Measurements from ENCODE around the gene STMN1. TPM values are rescaled to one million over a fixed set of nuclear protein-coding genes. Genes with fewer than 3 reads are reported as not detected.

STMN1 gene
- total RNA-seq, 1 experiment from 2014 or later, result 933 TPM

GRCh38 chr1:25888426-25888987 is 17.7 kb downstream of the STMN1 start:
- H3K9me3 ChIP-seq (ENCODE audit: low read depth, low read length, poor library complexity, severe bottlenecking), result no peaks in the 10 kb centered on the region
- intact Hi-C loops (cut with micrococcal nuclease; ENCODE audit: unreplicated experiment), result no loop called here
- H3K4me3 ChIP-seq (ENCODE audit: low read depth, low read length, poor library complexity, severe bottlenecking), result no peak overlapping the region
- peaks cover 16% of the 10 kb centered on the region for H3K4me1 ChIP-seq (ENCODE audit: insufficient read depth, low read length, poor library complexity, severe bottlenecking)
- POLR2A ChIA-PET (ENCODE audit: low non-redundant PET), result no interaction called here
- no TSS peak for BruUV-seq (replicated peaks)
- CTCF ChIA-PET, result no interaction called here
- H3K36me3 ChIP-seq (ENCODE audit: insufficient read depth, low read length, poor library complexity, severe bottlenecking), result peaks cover 7% of the 10 kb centered on the region
- DNase-seq (ENCODE audit: low spot score), result no peak
- no peak overlapping the region for H3K27ac ChIP-seq (ENCODE audit: low read depth, low read length, poor library complexity, severe bottlenecking)
- no peaks in the 10 kb centered on the region for H3K27me3 ChIP-seq (replicated peaks; ENCODE audit: insufficient read depth, low read depth, low read length, poor library complexity)
- TF ChIP-seq EZH2 (IDR thresholded peaks at IDR 0.05; ENCODE audit: borderline replicate concordance, low read depth, low read length, poor library complexity, severe bottlenecking) (no peak), CTCF (conservative IDR thresholded peaks at IDR 0.05; ENCODE audit: low read depth, low read length) (no peak)

GRCh38 chr1:25885602-25886001 is 20.6 kb downstream of the STMN1 start:
- Histone ChIP-seq H3K27ac (ENCODE audit: low read depth, low read length, poor library complexity, severe bottlenecking) (no peak overlapping the region), H3K4me1 (ENCODE audit: insufficient read depth, low read length, poor library complexity, severe bottlenecking) (no peaks in the 10 kb centered on the region), H3K9me3 (ENCODE audit: low read depth, low read length, poor library complexity, severe bottlenecking) (no peaks in the 10 kb centered on the region), H3K4me3 (ENCODE audit: low read depth, low read length, poor library complexity, severe bottlenecking) (no peak overlapping the region), H3K36me3 (ENCODE audit: insufficient read depth, low read length, poor library complexity, severe bottlenecking) (peaks cover 2% of the 10 kb centered on the region), H3K27me3 (replicated peaks; ENCODE audit: insufficient read depth, low read depth, low read length, poor library complexity) (no peaks in the 10 kb centered on the region)
- POLR2A ChIA-PET (ENCODE audit: low non-redundant PET), result no interaction called here
- no TSS peak for BruUV-seq (replicated peaks)
- no peak for DNase-seq (ENCODE audit: low spot score)
- CTCF ChIA-PET, result no interaction called here
- intact Hi-C loops (cut with micrococcal nuclease; ENCODE audit: unreplicated experiment), result no loop called here
- TF ChIP-seq EZH2 (IDR thresholded peaks at IDR 0.05; ENCODE audit: borderline replicate concordance, low read depth, low read length, poor library complexity, severe bottlenecking) (no peak), CTCF (conservative IDR thresholded peaks at IDR 0.05; ENCODE audit: low read depth, low read length) (no peak)

GRCh38 chr1:25881266-25881665 is 25.0 kb downstream of the STMN1 start:
- H3K27me3 ChIP-seq (replicated peaks; ENCODE audit: insufficient read depth, low read depth, low read length, poor library complexity), result no peaks in the 10 kb centered on the region
- no peaks in the 10 kb centered on the region for H3K36me3 ChIP-seq (ENCODE audit: insufficient read depth, low read length, poor library complexity, severe bottlenecking)
- DNase-seq (ENCODE audit: low spot score), result no peak
- H3K9me3 ChIP-seq (ENCODE audit: low read depth, low read length, poor library complexity, severe bottlenecking), result no peaks in the 10 kb centered on the region
- no peak overlapping the region for H3K4me3 ChIP-seq (ENCODE audit: low read depth, low read length, poor library complexity, severe bottlenecking)
- no TSS peak for BruUV-seq (replicated peaks)
- no peak for TF ChIP-seq CTCF (conservative IDR thresholded peaks at IDR 0.05; ENCODE audit: low read depth, low read length)
- no peak for TF ChIP-seq EZH2 (IDR thresholded peaks at IDR 0.05; ENCODE audit: borderline replicate concordance, low read depth, low read length, poor library complexity, severe bottlenecking)
- intact Hi-C loops (cut with micrococcal nuclease; ENCODE audit: unreplicated experiment), result no loop called here
- H3K4me1 ChIP-seq (ENCODE audit: insufficient read depth, low read length, poor library complexity, severe bottlenecking), result no peaks in the 10 kb centered on the region
- ChIA-PET CTCF (no interaction called here), POLR2A (ENCODE audit: low non-redundant PET) (interaction anchor here (0.6 kb wide), 1 partner anchor 261 kb away, joined by 5 read pairs; no protein-coding TSS in a partner anchor)
- H3K27ac ChIP-seq (ENCODE audit: low read depth, low read length, poor library complexity, severe bottlenecking), result no peak overlapping the region
